ENCODE measurements around the gene PDE6B. TPM values are rescaled to one million over a fixed set of nuclear protein-coding genes. Genes with fewer than 3 reads are reported as not detected.

PDE6B gene
- total and polyA plus RNA-seq, 2 donors (not counting 1 experiment from before 2014, with no cell fraction given): 2.1 TPM; not detected in 1

DNA sequence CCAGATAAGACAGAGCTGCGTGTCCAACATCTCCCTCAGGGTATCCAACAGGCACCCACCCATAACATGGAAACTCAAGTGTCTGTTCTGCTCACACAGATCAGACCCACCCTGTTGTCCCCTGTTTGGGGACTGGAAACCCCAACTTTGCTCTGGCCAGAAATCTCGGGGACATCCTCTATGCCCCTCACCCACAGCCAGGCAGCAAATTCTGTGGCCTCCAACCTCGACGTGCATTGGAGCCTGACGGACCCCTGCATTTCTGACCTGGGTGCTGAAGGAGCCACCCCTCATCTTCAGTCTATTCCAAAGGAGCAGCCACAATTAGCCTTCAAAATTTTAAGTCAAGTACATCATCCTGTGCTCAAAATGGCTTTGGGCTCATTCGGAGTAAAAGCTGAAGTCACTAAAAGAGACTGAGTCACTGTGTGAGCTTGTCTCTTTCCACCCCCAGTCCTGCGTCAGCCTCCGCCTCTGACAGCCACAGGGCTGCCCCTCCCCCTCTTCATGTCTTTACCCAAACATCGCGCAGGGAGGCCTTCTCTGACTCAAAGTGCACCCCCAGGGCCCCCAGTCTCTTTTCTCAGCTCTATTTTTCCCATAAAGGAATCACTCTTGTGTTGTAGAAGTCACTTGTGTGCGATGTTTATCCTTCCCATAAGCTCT lies 24.4 kb upstream of the PDE6B start:
- Histone ChIP-seq H3K4me3 (replicated peaks in 1 of 4; ENCODE audit: control extremely low read depth in 1 of 4, insufficient read depth in 1 of 4, low read depth in 3 of 4, low read length in 4 of 4) (no peak overlapping the region), H3K79me2 (ENCODE audit: control insufficient read depth, insufficient read depth, low read length) (no peaks in the 10 kb centered on the region), H3K9me3 (ENCODE audit: control insufficient read depth, insufficient read depth, low read depth, low read length) (no peaks in the 10 kb centered on the region), H2AFZ (ENCODE audit: low read length) (no peak overlapping the region), H3K36me3 (ENCODE audit: control insufficient read depth, insufficient read depth, low read length) (no peaks in the 10 kb centered on the region), H3K27ac (ENCODE audit: insufficient read depth, low read length) (no peak overlapping the region), H3K4me1 (ENCODE audit: control insufficient read depth, extremely low read depth, insufficient read depth, low read length) (no peaks in the 10 kb centered on the region), H3K4me2 (ENCODE audit: extremely low read depth, insufficient read depth, low read length) (no peak overlapping the region), H3K9ac (ENCODE audit: insufficient read depth, low read length) (no peak overlapping the region), H4K20me1 (ENCODE audit: control insufficient read depth, extremely low read depth, insufficient read depth, low read length) (no peaks in the 10 kb centered on the region), H3K27me3 (ENCODE audit: control insufficient read depth, insufficient read depth, low read length) (no peaks in the 10 kb centered on the region)
- DNase-seq (ENCODE audit: low read depth in 2 of 2): no peak
- TF ChIP-seq EZH2 (IDR thresholded peaks at IDR 0.05; ENCODE audit: low read length, missing control alignments) (no peak), CTCF (conservative IDR thresholded peaks at IDR 0.05 in 1 of 2, IDR thresholded peaks at IDR 0.05 in 1 of 2; ENCODE audit: low read depth in 1 of 2, low read length in 2 of 2) (no peak)

- no peak overlapping the region for H3K9ac ChIP-seq (ENCODE audit: insufficient read depth, low read length)
- H4K20me1 ChIP-seq (ENCODE audit: control insufficient read depth, extremely low read depth, insufficient read depth, low read length): no peaks in the 10 kb centered on the region
- no peak overlapping the region for H3K27ac ChIP-seq (ENCODE audit: insufficient read depth, low read length)
- H3K9me3 ChIP-seq (ENCODE audit: control insufficient read depth, insufficient read depth, low read depth, low read length): no peaks in the 10 kb centered on the region
- H3K4me3 ChIP-seq (replicated peaks in 1 of 4; ENCODE audit: control extremely low read depth in 1 of 4, insufficient read depth in 1 of 4, low read depth in 3 of 4, low read length in 4 of 4): no peak overlapping the region
- H3K27me3 ChIP-seq (ENCODE audit: control insufficient read depth, insufficient read depth, low read length): no peaks in the 10 kb centered on the region
- H3K4me2 ChIP-seq (ENCODE audit: extremely low read depth, insufficient read depth, low read length): no peak overlapping the region
- no peaks in the 10 kb centered on the region for H3K36me3 ChIP-seq (ENCODE audit: control insufficient read depth, insufficient read depth, low read length)
- no peak for DNase-seq (ENCODE audit: low read depth in 2 of 2)
- no peaks in the 10 kb centered on the region for H3K4me1 ChIP-seq (ENCODE audit: control insufficient read depth, extremely low read depth, insufficient read depth, low read length)
- no peaks in the 10 kb centered on the region for H3K79me2 ChIP-seq (ENCODE audit: control insufficient read depth, insufficient read depth, low read length)
- TF ChIP-seq CTCF (conservative IDR thresholded peaks at IDR 0.05 in 1 of 2, IDR thresholded peaks at IDR 0.05 in 1 of 2; ENCODE audit: low read depth in 1 of 2, low read length in 2 of 2) (no peak), EZH2 (IDR thresholded peaks at IDR 0.05; ENCODE audit: low read length, missing control alignments) (no peak)
- H2AFZ ChIP-seq (ENCODE audit: low read length): no peak overlapping the region
These were observed 23.5 kb upstream of the PDE6B start for GRCh38 chr4:601612-602558.

- Histone ChIP-seq H3K79me2 (ENCODE audit: control insufficient read depth, insufficient read depth, low read length) (no peaks in the 10 kb centered on the region), H3K9me3 (ENCODE audit: control insufficient read depth, insufficient read depth, low read depth, low read length) (no peaks in the 10 kb centered on the region), H3K27me3 (ENCODE audit: control insufficient read depth, insufficient read depth, low read length) (no peaks in the 10 kb centered on the region), H3K4me3 (replicated peaks in 1 of 4; ENCODE audit: control extremely low read depth in 1 of 4, insufficient read depth in 1 of 4, low read depth in 3 of 4, low read length in 4 of 4) (no peak overlapping the region), H3K27ac (ENCODE audit: insufficient read depth, low read length) (no peak overlapping the region), H3K36me3 (ENCODE audit: control insufficient read depth, insufficient read depth, low read length) (no peaks in the 10 kb centered on the region), H3K4me1 (ENCODE audit: control insufficient read depth, extremely low read depth, insufficient read depth, low read length) (no peaks in the 10 kb centered on the region), H3K9ac (ENCODE audit: insufficient read depth, low read length) (no peak overlapping the region), H2AFZ (ENCODE audit: low read length) (no peak overlapping the region), H4K20me1 (ENCODE audit: control insufficient read depth, extremely low read depth, insufficient read depth, low read length) (no peaks in the 10 kb centered on the region), H3K4me2 (ENCODE audit: extremely low read depth, insufficient read depth, low read length) (no peak overlapping the region)
- no peak for DNase-seq (ENCODE audit: low read depth in 2 of 2)
- TF ChIP-seq CTCF (conservative IDR thresholded peaks at IDR 0.05 in 1 of 2, IDR thresholded peaks at IDR 0.05 in 1 of 2; ENCODE audit: low read depth in 1 of 2, low read length in 2 of 2): peak; percentile 5 to 38
- no peak for TF ChIP-seq EZH2 (IDR thresholded peaks at IDR 0.05; ENCODE audit: low read length, missing control alignments)
These were observed 22.8 kb upstream of the PDE6B start for GRCh38 chr4:602559-602942.

Measured in fibroblast of lung (primary cell).